AG09309 (cell line): Measurements from ENCODE around the gene CNDP1.

ENCODE experiments used
- DNase-seq: peaks from one replicate; pipeline ENCODE4 v3.0.0-alpha.2; 2010; ENCODE audit warnings: low read depth
- H3K4me3 ChIP-seq: 2 replicates; pipeline ENCODE4 v1.5.1; 2011; ENCODE audit warnings: mild to moderate bottlenecking, low read depth, low read length, moderate library complexity; ENCODE audit not compliant: control insufficient read depth
- TF ChIP-seq, protein P1 (sequence below): IDR thresholded peaks from 2 replicates; pipeline ENCODE4 v1.5.1; 2011; ENCODE audit warnings: mild to moderate bottlenecking, low read depth, low read length, inconsistent platforms; ENCODE audit not compliant: insufficient read depth, control insufficient read depth; ENCODE audit errors: missing control alignments

Gene CNDP1, protein sequence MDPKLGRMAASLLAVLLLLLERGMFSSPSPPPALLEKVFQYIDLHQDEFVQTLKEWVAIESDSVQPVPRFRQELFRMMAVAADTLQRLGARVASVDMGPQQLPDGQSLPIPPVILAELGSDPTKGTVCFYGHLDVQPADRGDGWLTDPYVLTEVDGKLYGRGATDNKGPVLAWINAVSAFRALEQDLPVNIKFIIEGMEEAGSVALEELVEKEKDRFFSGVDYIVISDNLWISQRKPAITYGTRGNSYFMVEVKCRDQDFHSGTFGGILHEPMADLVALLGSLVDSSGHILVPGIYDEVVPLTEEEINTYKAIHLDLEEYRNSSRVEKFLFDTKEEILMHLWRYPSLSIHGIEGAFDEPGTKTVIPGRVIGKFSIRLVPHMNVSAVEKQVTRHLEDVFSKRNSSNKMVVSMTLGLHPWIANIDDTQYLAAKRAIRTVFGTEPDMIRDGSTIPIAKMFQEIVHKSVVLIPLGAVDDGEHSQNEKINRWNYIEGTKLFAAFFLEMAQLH

DNA sequence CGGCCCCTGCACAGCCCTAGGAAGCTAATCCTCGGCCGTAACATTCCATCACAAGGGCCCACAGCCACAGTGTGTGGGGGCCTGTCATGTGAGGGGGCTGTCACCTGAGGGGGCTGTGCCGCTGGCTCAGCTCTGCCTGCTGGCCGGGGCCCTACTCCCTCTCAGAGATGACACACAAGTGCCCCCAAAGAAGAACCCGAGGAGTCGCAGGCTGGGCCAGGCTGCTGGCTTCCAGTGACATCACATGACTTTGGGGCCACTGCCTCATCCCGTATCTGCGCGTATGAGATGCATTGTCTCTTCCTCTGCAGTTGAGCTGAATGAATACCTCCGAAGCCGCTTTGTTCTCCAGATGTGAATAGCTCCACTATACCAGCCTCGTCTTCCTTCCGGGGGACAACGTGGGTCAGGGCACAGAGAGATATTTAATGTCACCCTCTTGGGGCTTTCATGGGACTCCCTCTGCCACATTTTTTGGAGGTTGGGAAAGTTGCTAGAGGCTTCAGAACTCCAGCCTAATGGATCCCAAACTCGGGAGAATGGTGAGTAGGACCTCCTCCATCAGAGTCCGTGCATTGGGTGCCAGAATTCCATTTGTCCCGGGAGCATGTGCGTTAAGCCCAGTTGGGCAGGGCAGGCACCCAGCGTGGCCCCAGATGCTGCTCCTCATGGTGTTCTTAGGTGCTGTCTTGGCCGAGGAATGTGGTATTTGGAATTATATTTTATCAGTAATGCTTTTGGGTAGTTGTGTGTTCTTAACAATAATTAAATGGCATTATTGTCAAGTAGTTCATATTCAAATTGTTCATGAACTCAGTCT, at the start of gene CNDP1:
Gene CNDP1, plus strand, starts transcription at position 351 of the 820 bp plus-strand sequence. Its CDS starts 168 bp downstream, at position 519.
- no peak for DNase-seq
- H3K4me3 ChIP-seq = no peak within 1 kb of the TSS
- TF ChIP-seq, protein P1, sequence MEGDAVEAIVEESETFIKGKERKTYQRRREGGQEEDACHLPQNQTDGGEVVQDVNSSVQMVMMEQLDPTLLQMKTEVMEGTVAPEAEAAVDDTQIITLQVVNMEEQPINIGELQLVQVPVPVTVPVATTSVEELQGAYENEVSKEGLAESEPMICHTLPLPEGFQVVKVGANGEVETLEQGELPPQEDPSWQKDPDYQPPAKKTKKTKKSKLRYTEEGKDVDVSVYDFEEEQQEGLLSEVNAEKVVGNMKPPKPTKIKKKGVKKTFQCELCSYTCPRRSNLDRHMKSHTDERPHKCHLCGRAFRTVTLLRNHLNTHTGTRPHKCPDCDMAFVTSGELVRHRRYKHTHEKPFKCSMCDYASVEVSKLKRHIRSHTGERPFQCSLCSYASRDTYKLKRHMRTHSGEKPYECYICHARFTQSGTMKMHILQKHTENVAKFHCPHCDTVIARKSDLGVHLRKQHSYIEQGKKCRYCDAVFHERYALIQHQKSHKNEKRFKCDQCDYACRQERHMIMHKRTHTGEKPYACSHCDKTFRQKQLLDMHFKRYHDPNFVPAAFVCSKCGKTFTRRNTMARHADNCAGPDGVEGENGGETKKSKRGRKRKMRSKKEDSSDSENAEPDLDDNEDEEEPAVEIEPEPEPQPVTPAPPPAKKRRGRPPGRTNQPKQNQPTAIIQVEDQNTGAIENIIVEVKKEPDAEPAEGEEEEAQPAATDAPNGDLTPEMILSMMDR = no peak

DNA sequence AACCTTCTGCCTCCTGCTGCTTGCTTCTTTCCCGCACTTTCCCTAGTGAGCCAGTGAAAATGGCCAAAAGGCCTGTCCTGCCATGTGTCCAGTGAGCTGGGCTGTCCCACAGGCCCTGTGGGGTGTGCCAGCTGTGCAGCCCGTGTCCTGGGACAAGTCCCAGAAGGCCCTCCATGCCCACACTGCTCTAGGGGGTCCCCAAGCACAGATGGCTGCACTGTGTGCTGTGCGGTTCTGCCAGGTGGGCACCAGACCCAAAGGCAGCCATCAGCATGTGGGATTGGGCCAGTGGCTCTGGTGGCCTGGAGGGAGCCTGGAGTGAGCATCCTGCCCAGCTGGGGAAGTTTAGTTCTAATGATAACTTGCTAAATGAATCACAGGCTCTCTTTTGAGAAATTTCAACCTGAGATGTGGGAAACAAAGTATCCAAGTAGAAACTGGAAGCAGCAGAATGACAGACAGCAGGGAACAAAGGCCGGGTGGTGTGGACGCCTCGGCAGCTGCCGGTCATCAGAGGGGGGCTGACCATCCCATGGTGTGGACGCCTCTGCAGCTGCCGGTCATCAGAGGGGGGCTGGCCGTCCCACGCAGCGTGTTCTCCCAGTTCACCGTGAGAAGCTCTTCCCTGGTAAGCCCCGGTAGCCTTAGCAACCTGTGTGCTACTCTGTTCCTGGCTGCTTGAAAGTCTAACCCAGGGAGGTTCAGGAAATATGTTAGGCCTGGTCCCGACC, 48.0 kb upstream of the CNDP1 start:
- H3K4me3 ChIP-seq = no peak overlapping the region
- no peak for DNase-seq
- TF ChIP-seq, protein P1 = no peak

DNA sequence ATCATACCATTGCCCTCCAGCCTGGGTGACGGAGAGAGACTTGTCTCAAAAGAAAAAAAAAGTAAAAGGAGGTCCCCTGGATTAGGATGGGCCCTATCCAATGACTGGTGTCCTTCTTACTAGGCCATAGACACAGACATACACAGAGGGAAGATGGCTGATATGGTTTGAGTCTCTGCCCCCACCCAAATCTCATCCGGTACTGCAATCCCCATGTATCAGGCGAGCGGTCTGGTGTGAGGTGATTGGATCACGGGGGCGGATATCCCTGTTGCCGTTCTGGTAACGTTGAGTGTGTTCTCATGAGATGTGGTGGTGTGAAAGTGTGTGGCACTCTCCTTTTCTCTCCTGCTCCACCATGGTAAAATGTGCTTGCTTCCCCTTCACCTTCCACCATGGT, 45.9 kb upstream of the CNDP1 start:
- no peak for DNase-seq
- no peak overlapping the region for H3K4me3 ChIP-seq
- TF ChIP-seq, protein P1 = no peak

DNA sequence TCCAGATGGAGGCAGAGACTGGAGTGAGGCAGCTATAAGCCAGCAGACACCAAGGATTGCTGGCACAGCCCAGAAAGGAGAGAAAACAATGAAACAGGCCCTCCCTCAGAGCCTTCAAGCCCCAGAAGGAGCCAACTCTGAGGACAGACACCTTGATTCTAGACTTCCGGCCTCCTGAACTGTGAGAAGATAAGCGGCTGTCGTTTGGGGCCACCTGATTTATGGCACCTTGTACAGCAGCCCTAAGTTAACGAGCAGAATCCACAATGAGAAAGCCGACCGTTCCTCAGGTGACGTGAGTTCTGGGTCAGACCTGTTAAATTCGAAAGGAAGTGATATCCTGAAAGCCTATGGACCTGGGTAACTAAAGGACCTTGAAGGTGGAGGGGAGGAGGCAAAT, 45.4 kb upstream of the CNDP1 start:
- no peak overlapping the region for H3K4me3 ChIP-seq
- TF ChIP-seq, protein P1 = no peak
- no peak for DNase-seq

DNA sequence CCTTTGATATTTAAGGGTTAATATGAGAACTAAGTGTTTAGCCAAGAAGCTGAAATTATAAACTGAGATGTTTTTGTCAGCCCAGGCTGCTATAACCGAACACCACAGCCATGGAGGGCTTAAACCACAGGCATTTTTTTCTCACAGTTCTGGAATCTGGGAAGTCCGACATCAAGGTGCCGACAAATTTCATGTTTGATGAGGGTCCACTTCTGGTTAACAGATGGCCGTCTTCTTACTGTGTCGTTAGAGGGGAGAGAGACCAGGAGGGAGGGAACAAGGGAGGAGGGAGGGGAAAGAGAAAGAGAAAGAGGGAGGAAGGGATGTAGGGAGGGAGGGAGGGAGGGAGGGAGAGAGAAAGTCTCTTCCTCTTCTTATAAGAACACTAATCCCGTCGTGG, 44.6 kb upstream of the CNDP1 start:
- no peak for DNase-seq
- TF ChIP-seq, protein P1 = no peak
- H3K4me3 ChIP-seq = no peak overlapping the region; the same call in 1 of the 2 replicates

DNA sequence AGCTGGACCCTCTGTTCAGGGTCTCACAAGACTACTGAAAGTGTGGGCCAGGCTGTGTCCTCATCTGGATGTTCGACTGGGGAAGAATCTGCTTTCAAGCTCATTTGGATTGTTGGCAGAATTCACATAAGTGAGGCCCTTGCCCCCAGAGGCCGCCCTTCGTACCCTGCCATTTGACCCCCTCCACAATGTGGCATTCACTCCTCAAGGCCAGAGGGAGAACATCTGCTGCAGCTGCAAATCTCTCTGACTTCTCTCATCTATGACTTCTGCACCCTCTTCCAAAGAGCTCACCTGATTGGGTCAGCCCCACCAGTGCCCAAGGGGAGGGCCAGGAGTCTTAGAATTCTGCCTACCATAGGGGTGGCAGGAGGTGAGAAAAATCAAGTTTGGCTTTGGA, 42.0 kb upstream of the CNDP1 start:
- TF ChIP-seq, protein P1 = no peak
- DNase-seq = no peak
- H3K4me3 ChIP-seq = no peak overlapping the region
